ENCODE measurements around the gene LRRC8A. TPM values are rescaled to one million over a fixed set of nuclear protein-coding genes. Genes with fewer than 3 reads are reported as not detected.
"Not testable (repeated sequence)": the region's sequence is repeated elsewhere in the genome, so short reads cannot be mapped to it uniquely, and the experiment has no call there.

The LRRC8A gene
- polyA plus RNA-seq (2013, experiment 1 of 2; ENCODE audit: insufficient read length), result 30.9 TPM
- 30.2 TPM for polyA plus RNA-seq (2013, experiment 2 of 2; ENCODE audit: insufficient read length)

GRCh38 chr9:128881884-128882676 is at the start of gene LRRC8A, which contains the start of gene KYAT1:
LRRC8A (plus strand) TSS chr9:128882133; CDS start chr9:128907165, 25,032 bp downstream.
KYAT1 (minus strand) TSS chr9:128881950; CDS start chr9:128845405, 36,545 bp downstream.
- peak; percentile 96 for DNase-seq

DNA sequence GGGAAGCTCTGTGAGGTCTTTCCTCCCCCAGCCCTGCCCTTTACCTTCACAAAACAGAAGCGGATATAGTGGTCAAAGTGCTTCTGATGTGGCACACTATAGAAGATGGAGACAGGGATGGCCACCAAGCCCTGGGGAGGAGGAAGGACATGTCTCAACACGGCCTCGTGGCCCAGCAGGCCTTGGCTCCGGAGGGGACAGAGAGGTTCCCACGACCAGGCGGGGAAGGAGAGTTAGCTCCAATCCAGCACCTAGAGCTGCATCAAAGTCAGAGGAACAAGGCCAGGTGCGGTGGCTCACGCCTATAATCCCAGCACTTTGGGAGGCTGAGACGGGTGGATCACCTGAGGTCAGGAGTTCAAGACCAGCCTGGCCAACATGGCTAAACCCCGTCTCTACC is 48.2 kb upstream of the LRRC8A start:
- no peak for DNase-seq

- DNase-seq, result no peak
Observed at GRCh38 chr9:128835246-128836210, 46.4 kb upstream of the LRRC8A start.

GRCh38 chr9:128836509-128837145 is 45.3 kb upstream of the LRRC8A start:
- no peak for DNase-seq

GRCh38 chr9:128838338-128838737 is 43.6 kb upstream of the LRRC8A start:
- no peak for DNase-seq

DNA sequence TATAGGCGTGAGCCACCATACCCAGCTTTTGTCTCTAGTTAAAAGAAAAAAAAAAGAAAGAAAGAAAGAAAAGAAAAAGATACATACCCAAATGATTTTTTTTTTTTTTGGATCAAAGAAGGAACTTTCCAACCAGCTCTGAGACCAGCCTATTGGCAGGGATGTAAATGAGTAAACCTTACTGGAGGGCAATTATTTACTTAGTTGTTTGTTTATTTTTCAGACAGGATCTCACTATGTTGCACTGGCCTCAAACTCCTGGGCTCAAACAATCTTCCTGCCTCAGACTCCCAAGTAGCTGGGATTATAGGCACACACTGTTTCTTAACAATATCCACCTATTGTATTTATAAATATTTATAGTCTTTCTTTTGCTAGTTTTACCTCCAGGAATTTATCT is 41.4 kb upstream of the LRRC8A start:
- no peak for DNase-seq

DNA sequence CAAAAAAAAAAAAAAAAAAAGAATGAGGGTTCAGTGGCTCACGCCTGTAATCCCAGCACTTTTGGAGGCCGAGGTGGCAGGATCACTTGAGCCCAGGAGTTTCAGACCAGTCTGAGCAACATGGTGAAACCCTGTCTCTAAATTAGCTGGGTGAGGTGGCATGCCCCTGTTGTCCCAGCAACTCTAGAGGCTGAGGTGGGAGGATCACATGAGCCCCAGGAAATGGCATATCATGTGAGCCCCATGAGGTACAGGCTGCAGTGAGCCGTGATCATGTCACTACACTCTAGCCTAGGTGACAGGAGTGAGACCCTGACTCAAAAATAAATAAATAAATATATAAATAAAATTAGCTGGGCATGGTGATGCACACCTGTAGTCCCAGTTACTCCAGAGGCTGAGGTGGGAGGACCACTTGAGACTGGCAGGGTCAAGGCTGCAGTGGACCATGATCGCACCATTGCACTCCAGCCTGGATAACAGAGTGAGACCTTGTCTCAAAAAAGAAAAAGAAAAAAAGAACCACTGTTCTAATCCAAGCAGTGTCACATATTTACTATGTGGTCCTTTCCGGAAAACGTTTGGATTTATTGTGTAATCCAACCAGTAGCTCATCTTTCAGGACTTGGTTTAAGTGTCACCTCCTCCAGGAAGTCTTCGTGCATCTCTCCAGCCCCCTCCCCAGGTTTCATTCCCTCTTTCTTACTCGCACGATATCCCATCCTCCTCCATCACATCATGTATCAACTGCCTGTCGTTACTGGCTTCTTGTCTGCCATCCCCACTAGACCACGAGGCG is 40.0 kb upstream of the LRRC8A start:
- no peak for DNase-seq

DNA sequence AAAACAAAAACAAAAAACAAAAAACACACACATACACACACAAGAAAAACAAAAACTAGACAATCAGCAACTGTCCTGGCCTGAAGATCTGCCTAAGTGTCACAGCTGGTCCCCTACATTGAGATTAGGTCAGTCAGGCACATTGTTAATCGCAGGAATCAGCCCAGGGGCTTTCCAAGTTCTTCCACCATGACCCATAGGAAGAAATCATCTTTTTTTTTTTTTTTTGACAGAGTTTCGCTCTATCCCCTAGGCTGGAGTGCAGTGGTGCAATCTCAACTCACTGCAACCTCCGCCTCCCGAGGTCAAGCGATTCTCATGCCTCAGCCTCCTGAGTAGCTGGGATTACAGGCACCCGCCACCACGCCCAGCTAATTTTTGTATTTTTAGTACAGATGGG is 38.8 kb upstream of the LRRC8A start:
- not testable (repeated sequence) for DNase-seq

DNA sequence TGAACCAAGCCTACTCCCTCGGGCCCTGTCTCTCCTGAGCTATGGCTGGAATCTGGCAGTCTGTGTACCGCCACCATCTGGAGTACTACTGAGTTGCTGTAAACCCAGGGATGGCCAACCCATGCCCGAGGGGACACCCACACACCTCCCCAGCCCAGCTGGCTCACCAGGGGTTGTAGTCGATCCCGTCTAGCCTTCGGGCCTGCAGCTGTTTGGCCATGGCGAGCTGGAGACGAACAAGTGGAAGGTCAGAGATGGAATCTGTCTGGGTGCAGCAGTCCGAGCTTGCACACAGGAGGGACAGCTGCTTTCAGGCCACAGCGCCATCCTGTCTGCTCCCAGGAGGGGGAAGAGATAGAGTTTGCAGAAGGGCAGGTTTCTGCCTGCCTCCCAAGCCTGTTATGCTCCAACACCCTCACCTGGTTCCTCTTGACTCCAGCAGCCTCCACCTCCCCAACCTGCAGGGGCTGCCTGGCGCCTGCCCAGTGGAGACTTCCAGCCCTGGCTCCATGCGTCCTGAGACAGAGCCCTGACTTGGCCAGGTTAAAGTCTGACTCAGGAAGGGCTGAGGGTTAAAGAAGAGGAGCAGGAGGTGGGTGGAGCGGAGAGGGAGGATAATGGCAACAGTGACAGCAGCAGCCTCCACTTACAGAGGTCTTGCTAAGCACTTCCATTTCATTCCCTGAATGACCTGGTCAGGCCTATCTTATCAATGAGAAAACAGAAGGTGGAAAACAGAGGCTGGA is 36.6 kb upstream of the LRRC8A start:
- no peak for DNase-seq

DNA sequence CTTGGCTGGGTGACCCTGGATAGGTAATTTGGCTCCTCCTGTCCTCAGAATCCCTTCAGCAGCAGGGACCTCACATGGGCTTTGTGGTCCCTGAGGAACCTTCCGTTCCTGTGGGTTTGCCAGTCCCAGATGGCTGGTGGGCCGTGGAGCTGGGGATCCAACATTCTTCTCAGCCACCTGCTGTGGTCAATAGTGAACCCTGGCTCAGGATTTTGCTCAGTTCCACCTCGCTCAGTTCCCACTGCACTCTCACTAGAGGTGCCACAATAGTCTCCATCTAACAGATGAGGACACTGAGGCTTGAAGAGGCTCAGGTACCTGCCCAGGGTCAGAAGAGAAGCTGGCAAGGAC is 35.3 kb upstream of the LRRC8A start:
- no peak for DNase-seq

DNA sequence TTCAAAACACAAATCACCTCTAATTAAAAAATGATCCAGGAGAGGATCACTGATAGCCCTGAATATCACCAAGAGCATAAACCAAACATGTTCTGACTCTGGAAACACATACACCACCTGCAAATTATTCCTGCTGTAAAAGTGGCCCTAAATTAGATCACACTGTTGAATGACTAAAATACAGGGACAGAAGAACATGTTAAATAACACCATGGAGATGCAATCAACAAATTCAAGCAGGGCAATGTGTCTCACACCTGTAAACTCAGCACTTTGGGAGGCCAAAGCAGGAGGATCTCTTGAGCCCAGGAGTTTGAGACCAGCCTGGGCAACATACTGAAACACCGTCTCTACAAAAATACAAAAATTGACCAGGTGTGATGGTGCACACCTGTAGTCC is 34.1 kb upstream of the LRRC8A start:
- DNase-seq, result no peak

DNA sequence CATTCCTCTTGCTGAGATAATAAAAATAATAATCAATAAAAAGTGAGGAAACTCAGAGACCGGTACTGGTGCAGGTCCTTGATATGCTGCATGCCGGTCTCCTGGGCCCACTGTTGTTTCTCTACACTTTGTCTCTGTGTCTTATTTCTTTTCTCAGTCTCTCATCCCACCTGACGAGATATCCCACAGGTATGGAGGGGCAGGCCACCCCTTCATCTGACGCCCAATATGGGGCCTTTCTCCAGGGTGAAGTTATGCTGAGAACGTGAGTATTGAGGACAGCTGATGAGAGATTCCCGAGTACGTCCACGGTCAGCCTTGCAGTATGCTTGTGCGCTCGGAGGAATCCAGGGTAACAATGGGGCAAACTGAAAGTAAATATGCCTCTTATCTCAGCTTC is 30.9 kb upstream of the LRRC8A start:
- not testable (repeated sequence) for DNase-seq

DNA sequence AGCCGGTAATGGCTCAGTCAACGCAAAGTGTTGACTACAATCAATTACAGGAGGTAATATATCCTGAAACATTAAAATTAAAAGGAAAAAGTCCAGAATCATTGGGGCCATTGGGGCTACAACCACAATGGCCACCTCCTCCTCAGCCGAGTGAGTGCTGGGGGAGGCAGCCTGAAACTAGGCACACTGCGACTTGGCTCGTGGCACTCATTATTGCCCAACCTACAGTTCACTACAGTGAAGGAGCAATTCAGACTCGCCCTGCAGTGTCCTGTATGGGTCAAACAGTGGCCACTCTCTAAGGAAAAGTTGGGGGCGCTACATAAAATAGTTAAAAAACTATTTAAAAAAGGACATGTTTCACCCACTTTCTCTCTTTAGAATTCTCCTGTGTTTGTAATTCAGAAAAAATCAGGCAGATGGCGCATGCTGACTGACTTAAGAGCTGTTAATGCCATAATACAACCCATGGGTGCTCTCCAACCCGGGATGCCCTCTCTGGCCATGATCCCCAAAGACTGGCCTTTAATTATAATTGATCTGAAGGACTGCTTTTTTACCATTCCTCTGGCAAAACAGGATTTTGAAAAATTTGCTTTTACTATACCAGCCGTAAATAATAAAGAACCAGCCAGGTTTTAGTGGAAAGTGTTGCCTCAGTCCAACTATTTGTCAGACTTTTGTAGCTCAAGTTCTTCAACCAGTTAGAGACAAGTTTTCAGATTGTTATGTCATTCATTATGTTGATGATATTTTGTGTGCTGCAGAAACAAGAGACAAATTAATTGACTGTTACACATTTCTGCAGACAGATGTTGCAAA is 29.9 kb upstream of the LRRC8A start:
- DNase-seq, result peak; percentile 10

DNA sequence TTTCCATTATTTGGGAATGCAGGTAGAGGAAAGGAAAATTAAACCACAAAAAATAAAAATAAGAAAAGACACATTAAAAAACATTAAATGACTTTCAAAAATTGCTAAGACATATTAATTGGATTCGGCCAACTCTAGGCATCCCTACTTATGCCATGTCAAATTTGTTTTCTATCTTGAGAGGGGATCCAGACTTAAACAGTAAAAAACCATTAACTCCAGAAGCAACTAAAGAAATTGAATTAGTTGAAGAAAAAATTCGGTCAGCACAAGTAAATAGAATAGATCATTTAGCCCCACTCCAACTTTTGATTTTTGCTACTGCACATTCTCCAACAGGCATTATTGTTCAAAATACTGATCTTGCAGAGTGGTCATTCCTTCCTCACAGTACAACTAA is 29.3 kb upstream of the LRRC8A start:
- DNase-seq, result not testable (repeated sequence)

GRCh38 chr9:128854454-128854853 is 27.5 kb upstream of the LRRC8A start:
- not testable (repeated sequence) for DNase-seq

DNA sequence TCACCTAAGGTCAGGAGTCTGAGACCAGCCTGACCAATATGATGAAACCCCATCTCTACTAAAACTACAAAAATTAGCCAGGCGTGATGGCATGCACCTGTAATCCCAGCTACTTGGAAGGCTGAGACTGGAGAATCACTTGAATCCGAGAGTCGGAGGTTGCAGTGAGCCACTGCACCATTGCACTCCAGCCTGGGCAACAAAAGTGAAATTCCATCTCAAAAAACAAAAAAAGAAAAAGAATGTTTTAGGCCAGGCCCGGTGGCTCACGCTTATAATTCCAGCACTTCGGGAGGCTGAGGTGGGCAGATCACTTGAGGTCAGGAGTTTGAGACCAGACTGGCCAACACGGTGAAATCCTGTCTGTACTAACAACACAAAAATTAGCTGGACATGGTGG is 23.5 kb upstream of the LRRC8A start:
- not testable (repeated sequence) for DNase-seq

- no peak for DNase-seq
Observed at GRCh38 chr9:128860937-128861336, 21.0 kb upstream of the LRRC8A start.

- no peak for DNase-seq
Observed at GRCh38 chr9:128861501-128861900, 20.4 kb upstream of the LRRC8A start.

- no peak for DNase-seq
Observed at GRCh38 chr9:128862401-128862851, 19.5 kb upstream of the LRRC8A start.

DNA sequence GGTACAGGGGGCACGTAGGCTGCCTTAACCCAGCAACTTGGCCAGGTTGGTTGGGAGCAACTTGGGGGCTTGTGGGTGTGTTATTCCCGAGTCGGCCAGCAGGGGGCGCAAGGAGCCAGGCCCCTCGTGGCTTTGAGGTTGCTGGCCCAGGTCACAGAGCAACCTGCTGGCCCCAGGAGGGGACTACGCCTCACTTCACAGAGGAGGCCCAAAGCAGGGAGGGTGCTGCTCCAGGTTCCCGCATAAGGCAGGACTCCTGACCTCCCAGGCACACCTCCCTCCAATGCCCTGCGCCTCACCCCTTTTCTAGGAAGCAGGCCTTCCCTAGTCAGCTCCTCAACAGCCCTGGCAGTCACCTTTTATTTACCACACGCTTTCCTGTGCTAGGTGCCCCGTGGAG is 18.3 kb upstream of the LRRC8A start:
- peak; percentile 44 for DNase-seq

Measured in fibroblast of skin of abdomen (primary cell).